DMS79 treated with DMSO at 0.1 percent for 48 hours (cell line): ENCODE results near the gene RPS26.

ENCODE experiments used
- DNase-seq: peaks from one replicate; lab custom pipeline; 2025; lab: John Stamatoyannopoulos, UW

The RPS26 gene

DNA sequence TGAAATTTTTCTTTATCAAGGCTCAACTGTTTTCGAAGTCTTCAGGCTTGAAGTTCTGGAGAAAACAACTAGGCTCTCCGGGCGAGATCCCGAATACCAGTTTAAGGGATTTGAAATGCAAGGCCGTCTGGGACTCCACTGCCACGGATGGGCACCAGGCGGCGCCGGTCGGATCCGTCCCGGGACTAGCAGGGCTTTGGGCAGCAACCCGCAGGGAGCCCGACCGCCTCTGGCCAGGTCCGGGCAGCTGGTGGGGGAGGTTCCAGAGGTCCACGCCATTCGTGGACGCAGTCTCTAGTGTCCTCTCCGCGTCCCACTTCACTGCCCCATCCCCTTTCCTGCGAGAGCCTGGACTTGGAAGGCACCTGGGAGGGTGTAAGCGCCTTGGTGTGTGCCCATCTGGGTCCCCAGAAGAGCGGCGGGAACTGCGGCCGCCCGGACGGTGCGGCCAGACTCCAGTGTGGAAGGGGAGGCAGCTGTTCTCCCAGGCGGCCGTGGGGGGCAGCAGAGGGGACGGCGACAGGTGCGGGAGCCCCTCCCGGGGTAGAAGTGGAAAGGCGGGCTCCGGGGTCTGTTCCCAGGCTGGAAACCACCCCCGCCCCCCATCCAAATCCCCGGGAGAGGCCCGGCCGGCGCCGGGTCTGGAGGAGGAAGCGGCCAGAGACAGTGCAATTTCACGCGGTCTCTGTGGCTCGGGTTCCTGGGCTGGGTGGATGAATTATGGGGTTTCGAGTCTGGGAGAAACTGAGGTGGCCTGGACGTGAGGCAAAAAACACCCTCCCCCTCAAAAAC, 37.4 kb downstream of the RPS26 start:
- DNase-seq = peak; percentile 51

DNA sequence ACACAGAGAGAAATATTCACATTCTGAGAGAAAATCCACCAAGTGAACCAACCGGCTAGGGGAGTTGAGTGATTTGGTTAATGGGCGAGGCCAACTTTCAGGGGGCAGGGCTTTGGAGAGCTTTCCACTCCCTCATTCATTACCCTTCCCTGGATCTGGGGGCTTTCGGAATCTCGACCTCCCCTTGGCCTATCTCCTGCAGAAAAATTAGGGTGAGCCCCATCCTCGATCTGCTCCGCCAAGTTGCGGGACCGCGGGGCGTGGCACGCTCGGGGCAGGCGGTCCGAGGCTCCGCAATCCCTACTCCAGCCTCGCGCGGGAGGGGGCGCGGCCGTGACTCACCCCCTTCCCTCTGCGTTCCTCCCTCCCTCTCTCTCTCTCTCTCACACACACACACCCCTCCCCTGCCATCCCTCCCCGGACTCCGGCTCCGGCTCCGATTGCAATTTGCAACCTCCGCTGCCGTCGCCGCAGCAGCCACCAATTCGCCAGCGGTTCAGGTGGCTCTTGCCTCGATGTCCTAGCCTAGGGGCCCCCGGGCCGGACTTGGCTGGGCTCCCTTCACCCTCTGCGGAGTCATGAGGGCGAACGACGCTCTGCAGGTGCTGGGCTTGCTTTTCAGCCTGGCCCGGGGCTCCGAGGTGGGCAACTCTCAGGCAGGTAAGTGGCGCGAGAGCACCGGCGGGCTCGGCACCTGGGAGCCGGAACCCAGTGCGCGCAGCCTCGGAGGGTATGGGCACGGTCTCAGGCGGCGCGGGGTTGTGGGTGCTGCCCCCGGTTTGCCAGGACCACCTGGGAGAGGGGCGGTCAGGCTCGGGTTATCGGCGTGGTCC, 38.2 kb downstream of the RPS26 start, which contains the start of gene ERBB3:
Gene ERBB3 (plus strand): TSS at position 443 of the 833 bp plus-strand sequence. CDS start 136 bp downstream, at position 579.
- DNase-seq = peak; percentile 66

GRCh38 chr12:56080556-56081138, 38.9 kb downstream of the RPS26 start:
- DNase-seq = no peak

DNA sequence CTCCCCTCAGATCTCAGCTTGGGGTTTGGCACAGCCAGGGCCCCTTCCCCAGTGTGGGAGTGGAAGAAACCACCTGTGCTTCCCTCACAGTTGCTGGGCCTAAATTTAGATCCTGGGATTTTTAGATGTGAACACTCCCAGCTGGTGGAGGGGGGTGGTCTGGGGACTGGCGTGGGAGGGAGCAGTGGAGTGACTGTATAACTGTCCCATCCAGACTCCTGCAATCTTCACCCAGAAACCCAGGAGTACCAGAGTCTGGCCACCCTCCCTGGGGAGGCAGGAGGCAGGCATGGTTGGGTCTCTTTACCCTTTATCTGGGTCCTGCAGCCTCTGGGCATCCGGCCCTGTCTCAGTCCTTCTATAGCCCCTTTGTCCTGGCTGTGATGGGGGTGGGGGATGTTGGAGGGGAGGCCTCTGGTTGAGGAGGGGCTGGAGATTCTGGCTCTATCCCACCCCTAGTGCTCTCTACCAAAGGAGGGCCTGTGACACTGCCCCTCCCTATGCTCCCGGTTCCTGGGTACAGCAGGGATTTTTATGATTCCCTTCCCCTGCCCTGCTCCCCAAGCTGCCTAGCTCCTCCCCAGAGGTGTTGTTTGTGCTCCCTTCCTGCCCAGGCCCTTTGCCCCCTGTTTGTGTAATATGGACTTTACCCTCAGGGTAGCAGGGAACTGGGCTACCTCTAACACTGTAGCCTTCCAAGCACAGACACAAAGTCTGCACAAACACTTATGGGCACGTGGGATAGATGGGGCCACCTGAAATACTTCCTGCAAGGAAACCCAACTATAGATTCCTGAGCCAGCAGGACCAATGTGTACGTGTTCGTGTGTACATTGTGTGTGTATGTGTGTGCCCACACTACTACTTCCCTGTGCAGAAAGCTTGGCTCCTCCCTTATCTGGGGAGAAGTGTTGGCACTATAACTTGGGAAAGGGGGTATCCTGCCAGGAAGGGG, 40.0 kb downstream of the RPS26 start:
- no peak for DNase-seq

- DNase-seq = no peak
Observed at GRCh38 chr12:56082382-56082781, 40.7 kb downstream of the RPS26 start.

GRCh38 chr12:56082967-56083366, 41.2 kb downstream of the RPS26 start:
- DNase-seq = no peak

- no peak for DNase-seq
Observed at GRCh38 chr12:56084958-56085543, 43.3 kb downstream of the RPS26 start.

DNA sequence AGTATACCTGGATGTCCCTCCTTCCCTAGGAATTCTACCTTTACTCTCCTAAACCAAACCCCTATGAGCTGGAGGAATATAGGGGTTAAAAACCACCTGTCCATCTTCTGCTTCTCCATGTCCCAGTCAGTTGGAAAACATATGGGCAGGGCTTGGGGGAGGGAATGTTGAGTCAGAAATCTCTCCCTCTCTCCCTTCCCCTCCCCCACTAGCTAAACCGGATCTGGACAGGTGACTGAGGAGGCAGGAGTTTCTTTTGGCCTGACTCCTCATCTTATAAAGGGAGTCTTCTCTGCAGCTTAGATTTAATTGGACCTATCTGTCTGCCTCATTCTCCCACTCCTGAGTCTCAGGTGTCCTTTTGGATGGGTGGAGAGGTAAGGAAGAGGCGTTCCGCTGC, 44.4 kb downstream of the RPS26 start:
- no peak for DNase-seq

DNA sequence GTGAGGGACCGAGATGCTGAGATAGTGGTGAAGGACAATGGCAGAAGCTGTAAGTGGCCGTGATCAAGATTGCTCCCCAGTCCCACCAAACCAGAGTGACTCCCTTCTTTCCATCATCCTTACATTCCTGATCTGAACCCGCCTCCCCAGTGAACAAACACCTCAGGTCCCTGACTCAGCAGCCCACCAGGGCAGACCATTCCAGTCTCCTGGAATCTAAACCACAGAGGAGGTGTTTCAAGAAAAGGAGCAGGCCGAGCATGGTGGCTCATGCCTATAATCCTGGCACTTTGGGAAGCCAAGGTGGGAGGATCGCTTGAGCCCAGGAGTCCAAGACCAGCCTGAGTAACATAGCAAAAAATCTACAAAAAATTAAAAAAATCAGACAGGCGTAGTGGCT, 44.9 kb downstream of the RPS26 start:
- no peak for DNase-seq

DNA sequence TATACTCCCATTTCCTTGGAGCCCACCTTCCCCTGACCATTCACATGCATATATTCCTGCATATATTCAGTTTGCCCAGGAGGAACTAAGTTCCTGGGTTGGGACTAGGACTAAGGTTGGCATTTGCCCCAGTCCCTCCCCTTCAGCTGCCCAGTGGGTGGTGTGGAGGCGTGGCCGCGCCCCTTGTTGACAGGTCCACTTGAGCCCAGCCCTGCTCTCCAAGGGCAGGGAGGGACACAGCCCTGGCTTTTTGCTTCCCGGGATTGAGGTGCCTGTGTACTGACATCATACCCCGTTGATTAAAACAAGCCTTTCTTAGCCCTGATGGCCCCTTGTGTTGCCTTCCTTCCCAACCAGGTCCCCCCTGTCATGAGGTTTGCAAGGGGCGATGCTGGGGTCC, 45.5 kb downstream of the RPS26 start:
- DNase-seq = no peak
